ENCODE results near the gene SEMA3B.
"Not testable (repeated sequence)": the region's sequence is repeated elsewhere in the genome, so short reads cannot be mapped to it uniquely, and the experiment has no call there.

The SEMA3B gene

GRCh38 chr3:50274371-50275104, 5.6 kb downstream of the SEMA3B start:
- DNase-seq: peak; percentile 79

GRCh38 chr3:50275141-50275995, 6.4 kb downstream of the SEMA3B start:
- no peak for DNase-seq

- peak; percentile 16 for DNase-seq
Observed at GRCh38 chr3:50275996-50276761, 7.2 kb downstream of the SEMA3B start.

- no peak for DNase-seq
Observed at GRCh38 chr3:50276762-50277101, 7.8 kb downstream of the SEMA3B start.

- DNase-seq: no peak
Observed at GRCh38 chr3:50278123-50278879, 9.4 kb downstream of the SEMA3B start.

GRCh38 chr3:50278880-50279224, 9.9 kb downstream of the SEMA3B start, which contains the start of gene LSMEM2:
Gene LSMEM2, plus strand, starts transcription at chr3:50279087. Its CDS starts 27 bp downstream, at chr3:50279114.
- no peak for DNase-seq

GRCh38 chr3:50279255-50280016, 10.5 kb downstream of the SEMA3B start:
- no peak for DNase-seq

- DNase-seq: not testable (repeated sequence)
Observed at GRCh38 chr3:50284121-50284520, 15.2 kb downstream of the SEMA3B start.

- no peak for DNase-seq
Observed at GRCh38 chr3:50286322-50287227, 17.6 kb downstream of the SEMA3B start.

GRCh38 chr3:50287262-50287661, 18.3 kb downstream of the SEMA3B start:
- no peak for DNase-seq

- no peak for DNase-seq
Observed at GRCh38 chr3:50288387-50289007, 19.6 kb downstream of the SEMA3B start.

GRCh38 chr3:50289130-50289529, 20.2 kb downstream of the SEMA3B start:
- no peak for DNase-seq

GRCh38 chr3:50290161-50290641, 21.3 kb downstream of the SEMA3B start:
- no peak for DNase-seq

- DNase-seq: peak; percentile 97
Observed at GRCh38 chr3:50292159-50293078, 23.5 kb downstream of the SEMA3B start, which contains the start of gene IFRD2. Gene IFRD2, minus strand, starts transcription at chr3:50292429. Its CDS starts 155 bp downstream, at chr3:50292274.

- DNase-seq: no peak
Observed at GRCh38 chr3:50293079-50293801, 24.3 kb downstream of the SEMA3B start.

GRCh38 chr3:50294089-50294488, 25.1 kb downstream of the SEMA3B start:
- no peak for DNase-seq

GRCh38 chr3:50294492-50295403, 25.8 kb downstream of the SEMA3B start:
- DNase-seq: no peak

Measured in hematopoietic multipotent progenitor cell treated with erythropoietin and hydrocortisone succinate and interleukin-3 and kit ligand, for 8 days (in vitro differentiated cells).